T-helper 17 cell (primary cell): ENCODE results near the gene HTT. TPM values are rescaled to one million over a fixed set of nuclear protein-coding genes. Genes with fewer than 3 reads are reported as not detected.

Experiments
- ATAC-seq: fragments of 150-1000 bp; cut with Tn5 transposase; 2 replicates; pipeline ENCODE4 v1.10.0; 2021; ENCODE audit warnings: mild to moderate bottlenecking, moderate library complexity
- DNase-seq, 3 donors: peaks; one replicate each; pipeline versions ENCODE4 v3.0.0 to v3.0.0-alpha.2; 2020 to 2021
- H3K9me3 ChIP-seq: one replicate; pipeline ENCODE4 v1.7.0; 2013; ENCODE audit warnings: low read length, mild to moderate bottlenecking; ENCODE audit not compliant: control insufficient read depth, poor library complexity, severe bottlenecking
- H3K27ac Mint-ChIP-seq: one replicate; pipeline ENCODE4 v1.8.0; 2022; ENCODE audit warnings: mild to moderate bottlenecking, moderate library complexity, mixed read lengths
- H3K27me3 Mint-ChIP-seq: one replicate; pipeline ENCODE4 v1.8.0; 2022; ENCODE audit warnings: mixed read lengths
- H3K36me3 Mint-ChIP-seq: one replicate; pipeline ENCODE4 v1.8.0; 2022; ENCODE audit warnings: low read depth, mixed read lengths
- H3K4me1 Mint-ChIP-seq: one replicate; pipeline ENCODE4 v1.8.0; 2022; ENCODE audit warnings: mild to moderate bottlenecking, mixed read lengths
- H3K4me3 Mint-ChIP-seq: one replicate; pipeline ENCODE4 v1.8.0; 2022; ENCODE audit warnings: mild to moderate bottlenecking, moderate library complexity, mixed read lengths
- total RNA-seq, 4 donors: library from RNA in 2 of 4; stranded (reverse) in 2 of 4; gene quantifications; one replicate each; pipeline ENCODE4 v1.2.3 and lab custom pipeline; 2022 to 2026

The HTT gene
- total RNA-seq, 2 donors from 2014 or later, result 83.9 to 89.9 TPM

GRCh38 chr4:3060946-3061345 is 13.5 kb upstream of the HTT start:
- H3K9me3 ChIP-seq, result no peaks in the 10 kb centered on the region
- peaks cover 5% of the 10 kb centered on the region for H3K36me3 Mint-ChIP-seq
- peaks cover 12% of the 10 kb centered on the region for H3K4me1 Mint-ChIP-seq
- peaks cover 33% of the 10 kb centered on the region for H3K27me3 Mint-ChIP-seq
- no peak overlapping the region for H3K4me3 Mint-ChIP-seq
- H3K27ac Mint-ChIP-seq, result peak overlapping the region; percentile 77
- ATAC-seq, result no peak
- DNase-seq, result no peak

- H3K9me3 ChIP-seq, result no peaks in the 10 kb centered on the region
- Mint-ChIP-seq H3K27me3 (peaks cover 33% of the 10 kb centered on the region), H3K27ac (no peak overlapping the region), H3K4me1 (peaks cover 12% of the 10 kb centered on the region), H3K36me3 (peaks cover 5% of the 10 kb centered on the region), H3K4me3 (no peak overlapping the region)
- no peak for DNase-seq
- ATAC-seq, result no peak
Observed at GRCh38 chr4:3062471-3062870, 12.0 kb upstream of the HTT start.

GRCh38 chr4:3065551-3065950 is 8.9 kb upstream of the HTT start:
- peaks cover 2% of the 10 kb centered on the region for H3K36me3 Mint-ChIP-seq
- ATAC-seq (no peak), DNase-seq (no peak)
- H3K27me3 Mint-ChIP-seq, result peaks cover 25% of the 10 kb centered on the region
- no peaks in the 10 kb centered on the region for H3K9me3 ChIP-seq
- H3K4me1 Mint-ChIP-seq, result peaks cover 7% of the 10 kb centered on the region
- no peak overlapping the region for H3K27ac Mint-ChIP-seq
- H3K4me3 Mint-ChIP-seq, result no peak overlapping the region

- H3K4me3 Mint-ChIP-seq, result no peak overlapping the region
- no peak overlapping the region for H3K27ac Mint-ChIP-seq
- no peaks in the 10 kb centered on the region for H3K9me3 ChIP-seq
- H3K4me1 Mint-ChIP-seq, result peaks cover 7% of the 10 kb centered on the region
- H3K36me3 Mint-ChIP-seq, result peaks cover 2% of the 10 kb centered on the region
- ATAC-seq, result no peak
- DNase-seq, result no peak
- peaks cover 18% of the 10 kb centered on the region for H3K27me3 Mint-ChIP-seq
Observed at GRCh38 chr4:3066836-3067400, 7.6 kb upstream of the HTT start.

- Mint-ChIP-seq H3K4me1 (peaks cover 7% of the 10 kb centered on the region), H3K27me3 (peaks cover 16% of the 10 kb centered on the region), H3K4me3 (no peak overlapping the region), H3K27ac (no peak overlapping the region), H3K36me3 (peaks cover 2% of the 10 kb centered on the region)
- H3K9me3 ChIP-seq, result no peaks in the 10 kb centered on the region
- no peak for DNase-seq
- no peak for ATAC-seq
Observed at GRCh38 chr4:3067473-3068001, 6.9 kb upstream of the HTT start.

GRCh38 chr4:3069661-3070199 is 4.8 kb upstream of the HTT start:
- DNase-seq (no peak), ATAC-seq (no peak)
- Mint-ChIP-seq H3K4me1 (peaks cover 2% of the 10 kb centered on the region), H3K4me3 (peak overlapping the region; percentile 53), H3K27ac (no peak overlapping the region), H3K27me3 (peaks cover 6% of the 10 kb centered on the region), H3K36me3 (no peaks in the 10 kb centered on the region)
- no peaks in the 10 kb centered on the region for H3K9me3 ChIP-seq

GRCh38 chr4:3070709-3071500 is 3.6 kb upstream of the HTT start:
- Mint-ChIP-seq H3K4me1 (peaks cover 9% of the 10 kb centered on the region), H3K36me3 (no peaks in the 10 kb centered on the region), H3K27ac (no peak overlapping the region), H3K4me3 (no peak overlapping the region), H3K27me3 (no peaks in the 10 kb centered on the region)
- ATAC-seq (no peak), DNase-seq (no peak)
- H3K9me3 ChIP-seq, result no peaks in the 10 kb centered on the region

- Mint-ChIP-seq H3K27me3 (no peaks in the 10 kb centered on the region), H3K4me3 (no peak overlapping the region), H3K27ac (no peak overlapping the region), H3K4me1 (peaks cover 10% of the 10 kb centered on the region), H3K36me3 (no peaks in the 10 kb centered on the region)
- no peaks in the 10 kb centered on the region for H3K9me3 ChIP-seq
- DNase-seq, result no peak
- ATAC-seq, result no peak
Observed at GRCh38 chr4:3071811-3072210, 2.7 kb upstream of the HTT start.

GRCh38 chr4:3073158-3074077 is 1.1 kb upstream of the HTT start:
- H3K4me3 Mint-ChIP-seq, result peak overlapping the region; percentile 19
- DNase-seq, result peak in 1 of 3 donors; percentile 21
- H3K4me1 Mint-ChIP-seq, result peaks cover 16% of the 10 kb centered on the region
- ATAC-seq, result no peak
- H3K9me3 ChIP-seq, result no peaks in the 10 kb centered on the region
- H3K27me3 Mint-ChIP-seq, result no peaks in the 10 kb centered on the region
- no peaks in the 10 kb centered on the region for H3K36me3 Mint-ChIP-seq
- no peak overlapping the region for H3K27ac Mint-ChIP-seq

- peak; percentile 22 for ATAC-seq
- Mint-ChIP-seq H3K36me3 (no peaks in the 10 kb centered on the region), H3K27me3 (no peaks in the 10 kb centered on the region), H3K4me1 (peaks cover 26% of the 10 kb centered on the region), H3K4me3 (peak overlapping the region; percentile 94), H3K27ac (peak overlapping the region; percentile 65)
- DNase-seq, result peak in 2 of 3 donors; percentile 45 to 49
- no peaks in the 10 kb centered on the region for H3K9me3 ChIP-seq
Observed at GRCh38 chr4:3074846-3075651, 568 bp downstream of the HTT start.

- peak overlapping the region; percentile 65 for H3K27ac Mint-ChIP-seq
- H3K4me3 Mint-ChIP-seq, result peak overlapping the region; percentile 94
- no peaks in the 10 kb centered on the region for H3K27me3 Mint-ChIP-seq
Observed at GRCh38 chr4:3075652-3075981, 1.1 kb downstream of the HTT start.

GRCh38 chr4:3077796-3078195 is 3.3 kb downstream of the HTT start:
- no peak overlapping the region for H3K4me3 Mint-ChIP-seq
- no peaks in the 10 kb centered on the region for H3K9me3 ChIP-seq
- no peaks in the 10 kb centered on the region for H3K27me3 Mint-ChIP-seq
- peaks cover 32% of the 10 kb centered on the region for H3K4me1 Mint-ChIP-seq
- no peak overlapping the region for H3K27ac Mint-ChIP-seq
- no peaks in the 10 kb centered on the region for H3K36me3 Mint-ChIP-seq
- DNase-seq, result no peak
- no peak for ATAC-seq

More at GRCh38 chr4:3075652-3075981, 1.1 kb downstream of the HTT start:
- peaks cover 29% of the 10 kb centered on the region for H3K4me1 Mint-ChIP-seq
- ATAC-seq (no peak), DNase-seq (no peak)
- H3K9me3 ChIP-seq, result no peaks in the 10 kb centered on the region
- H3K36me3 Mint-ChIP-seq, result no peaks in the 10 kb centered on the region
